ENCODE results near the gene ZDHHC9.

DNA sequence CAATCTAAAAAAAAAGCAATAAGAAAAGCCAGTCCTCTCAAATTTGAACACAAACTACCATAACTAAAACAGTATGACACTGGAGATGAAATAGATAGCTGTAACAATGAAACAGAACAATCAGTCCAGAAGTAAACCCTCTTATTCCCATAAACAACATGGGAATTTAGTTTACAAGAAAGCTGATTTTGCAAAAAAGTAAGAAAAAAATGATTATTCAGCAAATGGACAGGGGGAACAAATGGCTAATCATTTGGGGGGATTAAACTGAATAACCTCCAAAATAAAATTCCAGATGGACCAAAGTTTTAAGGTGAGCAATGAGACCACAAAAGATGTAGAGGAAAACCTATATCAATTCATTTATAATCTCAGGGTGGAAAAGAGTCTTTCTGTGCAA, 80.0 kb downstream of the ZDHHC9 start:
- TF ChIP-seq, protein P1, sequence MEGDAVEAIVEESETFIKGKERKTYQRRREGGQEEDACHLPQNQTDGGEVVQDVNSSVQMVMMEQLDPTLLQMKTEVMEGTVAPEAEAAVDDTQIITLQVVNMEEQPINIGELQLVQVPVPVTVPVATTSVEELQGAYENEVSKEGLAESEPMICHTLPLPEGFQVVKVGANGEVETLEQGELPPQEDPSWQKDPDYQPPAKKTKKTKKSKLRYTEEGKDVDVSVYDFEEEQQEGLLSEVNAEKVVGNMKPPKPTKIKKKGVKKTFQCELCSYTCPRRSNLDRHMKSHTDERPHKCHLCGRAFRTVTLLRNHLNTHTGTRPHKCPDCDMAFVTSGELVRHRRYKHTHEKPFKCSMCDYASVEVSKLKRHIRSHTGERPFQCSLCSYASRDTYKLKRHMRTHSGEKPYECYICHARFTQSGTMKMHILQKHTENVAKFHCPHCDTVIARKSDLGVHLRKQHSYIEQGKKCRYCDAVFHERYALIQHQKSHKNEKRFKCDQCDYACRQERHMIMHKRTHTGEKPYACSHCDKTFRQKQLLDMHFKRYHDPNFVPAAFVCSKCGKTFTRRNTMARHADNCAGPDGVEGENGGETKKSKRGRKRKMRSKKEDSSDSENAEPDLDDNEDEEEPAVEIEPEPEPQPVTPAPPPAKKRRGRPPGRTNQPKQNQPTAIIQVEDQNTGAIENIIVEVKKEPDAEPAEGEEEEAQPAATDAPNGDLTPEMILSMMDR (IDR thresholded peaks at IDR 0.05) = no peak
- TF ChIP-seq POLR2A (IDR thresholded peaks at IDR 0.05) (no peak), POLR2AphosphoS5 (IDR thresholded peaks at IDR 0.05) (no peak)
